ENCODE measurements around the gene GMDS. TPM values are rescaled to one million over a fixed set of nuclear protein-coding genes. Genes with fewer than 3 reads are reported as not detected.

The GMDS gene
- total and polyA plus RNA-seq, 2 experiments from 2014 or later: 6.3 to 17.7 TPM

GRCh38 chr6:1703091-1703855 is 542.1 kb downstream of the GMDS start:
- no peak for DNase-seq (ENCODE audit: low read depth in 1 of 2, low spot score in 1 of 2)
- no peak for TF ChIP-seq CTCF (IDR thresholded peaks at IDR 0.05; ENCODE audit: low read depth, low read length)
- H3K27ac ChIP-seq: no peak overlapping the region
- no peaks in the 10 kb centered on the region for H3K27me3 ChIP-seq
- H3K9me3 ChIP-seq (ENCODE audit: low read depth): no peaks in the 10 kb centered on the region
- H3K4me1 ChIP-seq (ENCODE audit: low read depth): peaks cover 2% of the 10 kb centered on the region
- H3K36me3 ChIP-seq: no peaks in the 10 kb centered on the region
- H3K4me3 ChIP-seq: no peak overlapping the region

GRCh38 chr6:1702580-1703051 is 542.8 kb downstream of the GMDS start:
- Histone ChIP-seq H3K9me3 (ENCODE audit: low read depth) (no peaks in the 10 kb centered on the region), H3K36me3 (no peaks in the 10 kb centered on the region), H3K4me3 (no peak overlapping the region), H3K27ac (no peak overlapping the region), H3K27me3 (no peaks in the 10 kb centered on the region), H3K4me1 (ENCODE audit: low read depth) (peaks cover 2% of the 10 kb centered on the region)
- no peak for DNase-seq (ENCODE audit: low read depth in 1 of 2, low spot score in 1 of 2)
- TF ChIP-seq CTCF (IDR thresholded peaks at IDR 0.05; ENCODE audit: low read depth, low read length): no peak

GRCh38 chr6:1701668-1702353 is 543.6 kb downstream of the GMDS start:
- H3K36me3 ChIP-seq: no peaks in the 10 kb centered on the region
- no peaks in the 10 kb centered on the region for H3K27me3 ChIP-seq
- H3K4me1 ChIP-seq (ENCODE audit: low read depth): peaks cover 2% of the 10 kb centered on the region
- no peaks in the 10 kb centered on the region for H3K9me3 ChIP-seq (ENCODE audit: low read depth)
- TF ChIP-seq CTCF (IDR thresholded peaks at IDR 0.05; ENCODE audit: low read depth, low read length): no peak
- H3K4me3 ChIP-seq: no peak overlapping the region
- H3K27ac ChIP-seq: no peak overlapping the region
- peak; percentile 53 to 93 for DNase-seq (ENCODE audit: low read depth in 1 of 2, low spot score in 1 of 2)

GRCh38 chr6:1700278-1700967 is 545.0 kb downstream of the GMDS start:
- H3K36me3 ChIP-seq: no peaks in the 10 kb centered on the region
- H3K9me3 ChIP-seq (ENCODE audit: low read depth): no peaks in the 10 kb centered on the region
- no peak for TF ChIP-seq CTCF (IDR thresholded peaks at IDR 0.05; ENCODE audit: low read depth, low read length)

GRCh38 chr6:1698527-1698926 is 546.9 kb downstream of the GMDS start:
- H3K4me3 ChIP-seq: no peak overlapping the region
- no peaks in the 10 kb centered on the region for H3K36me3 ChIP-seq

More at GRCh38 chr6:1700278-1700967, 545.0 kb downstream of the GMDS start:
- no peak overlapping the region for H3K27ac ChIP-seq
- H3K4me1 ChIP-seq (ENCODE audit: low read depth): peaks cover 2% of the 10 kb centered on the region
- H3K27me3 ChIP-seq: no peaks in the 10 kb centered on the region
- H3K4me3 ChIP-seq: no peak overlapping the region
- DNase-seq (ENCODE audit: low read depth in 1 of 2, low spot score in 1 of 2): no peak

More at GRCh38 chr6:1698527-1698926, 546.9 kb downstream of the GMDS start:
- Histone ChIP-seq H3K9me3 (ENCODE audit: low read depth) (no peaks in the 10 kb centered on the region), H3K27ac (no peak overlapping the region), H3K27me3 (no peaks in the 10 kb centered on the region), H3K4me1 (ENCODE audit: low read depth) (peaks cover 2% of the 10 kb centered on the region)
- no peak for DNase-seq (ENCODE audit: low read depth in 1 of 2, low spot score in 1 of 2)
- no peak for TF ChIP-seq CTCF (IDR thresholded peaks at IDR 0.05; ENCODE audit: low read depth, low read length)
